22Rv1 (cell line): ENCODE data around the gene BCHE.

ENCODE experiments used
- CTCF ChIP-seq: fragments of 450-650 bp; IDR thresholded peaks from 2 replicates; pipeline ENCODE4 v1.5.1; 2017; ENCODE audit warnings: mild to moderate bottlenecking
- ZFX ChIP-seq: fragments of 450-650 bp; IDR thresholded peaks from 2 replicates; pipeline ENCODE4 v1.6.1; 2017; ENCODE audit warnings: antibody characterized with exemption, borderline replicate concordance

DNA sequence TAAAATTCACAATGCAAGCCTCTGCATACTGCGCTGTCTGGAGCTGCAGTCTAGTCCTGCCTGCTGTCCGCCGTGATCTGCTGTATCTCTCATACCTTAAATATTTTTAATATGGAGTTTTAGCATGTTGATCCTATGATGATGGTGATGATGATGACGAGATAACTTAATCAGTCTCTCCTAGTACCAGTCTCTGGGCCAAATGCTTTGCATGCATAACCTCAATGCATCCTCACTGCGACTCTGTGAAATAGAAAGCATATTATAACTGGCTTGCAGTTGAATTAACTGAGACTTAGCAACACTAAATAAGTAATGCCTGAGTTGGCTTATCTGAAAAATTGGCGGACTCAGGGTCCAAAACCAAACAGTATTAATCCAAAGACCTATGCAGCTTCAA, 38.4 kb upstream of the BCHE start:
- TF ChIP-seq CTCF: no peak
- no peak for TF ChIP-seq ZFX
